HG03460 (cell line): ENCODE data around the gene PRKD1.
"Not testable (repeated sequence)": the region's sequence is repeated elsewhere in the genome, so short reads cannot be mapped to it uniquely, and the experiment has no call there.

Experiments
- ATAC-seq: cut with Tn5 transposase; IDR thresholded peaks from one replicate; pipeline ENCODE4 v1.9.1; 2021; ENCODE audit not compliant: unreplicated experiment

Gene PRKD1

GRCh38 chr14:29749327-29749726 lies 178.3 kb downstream of the PRKD1 start:
- ATAC-seq = no peak

GRCh38 chr14:29745863-29746262 lies 181.8 kb downstream of the PRKD1 start:
- ATAC-seq = no peak

- ATAC-seq = no peak
Observed at GRCh38 chr14:29743531-29743930, 184.1 kb downstream of the PRKD1 start.

DNA sequence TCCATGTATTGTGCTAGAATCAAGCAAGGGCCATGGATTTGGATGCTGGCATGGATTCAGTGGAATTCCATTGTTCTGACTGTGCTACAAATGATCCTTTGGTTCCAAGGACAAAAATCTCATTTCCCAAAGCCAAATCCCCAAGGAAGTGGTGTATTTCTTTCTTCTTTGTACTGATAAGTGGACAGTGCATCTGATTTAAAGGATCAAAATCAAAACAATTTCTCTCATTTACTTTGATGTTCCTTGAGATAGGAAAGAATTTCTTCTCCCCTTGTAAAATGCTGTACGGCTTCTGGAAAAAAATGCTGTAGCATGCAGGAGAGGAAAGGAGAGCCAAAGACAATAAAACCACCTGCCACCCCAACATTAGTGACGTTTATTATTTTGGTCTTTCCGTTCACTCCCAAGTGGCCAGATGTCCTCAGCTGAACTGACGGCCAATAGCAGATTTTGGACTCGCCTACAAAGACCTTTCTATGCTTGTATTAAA lies 185.7 kb downstream of the PRKD1 start:
- no peak for ATAC-seq

DNA sequence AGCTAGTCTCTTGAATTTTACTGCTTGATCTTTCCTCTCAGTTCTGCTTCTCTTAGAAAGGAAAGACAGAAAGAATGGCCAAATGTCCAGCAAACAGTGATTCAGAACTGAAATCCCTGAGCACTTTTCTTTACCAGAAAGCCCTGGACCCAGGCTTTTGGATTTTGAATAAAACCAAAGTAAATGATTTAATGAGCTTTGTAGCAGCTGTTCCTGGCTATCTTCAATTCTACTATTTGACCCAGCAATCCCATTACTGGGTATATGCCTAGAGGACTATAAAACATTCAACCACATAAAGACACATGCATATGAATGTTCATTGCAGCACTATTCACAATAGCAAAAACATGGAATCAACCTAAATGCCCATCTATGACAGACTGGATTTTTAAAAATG lies 187.2 kb downstream of the PRKD1 start:
- ATAC-seq = no peak

DNA sequence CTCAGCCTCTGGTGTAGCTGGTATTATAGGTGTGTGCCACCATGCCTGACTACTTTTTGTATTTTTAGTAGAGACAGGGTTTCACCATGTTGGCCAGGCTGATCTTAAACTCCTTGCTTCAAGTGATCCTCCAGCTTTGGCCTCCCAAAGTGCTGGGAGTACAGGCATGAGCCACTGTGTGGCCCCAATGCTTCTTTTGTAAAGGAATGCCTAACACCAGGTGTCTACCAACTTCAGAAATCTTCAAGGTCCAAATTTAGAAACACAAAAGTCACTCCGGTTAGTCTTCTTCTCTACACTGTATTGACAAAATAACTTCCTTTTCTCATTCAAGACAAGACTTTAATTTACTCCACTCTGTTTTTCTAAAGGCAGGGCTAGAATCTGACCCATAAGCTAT lies 188.7 kb downstream of the PRKD1 start:
- ATAC-seq = no peak

DNA sequence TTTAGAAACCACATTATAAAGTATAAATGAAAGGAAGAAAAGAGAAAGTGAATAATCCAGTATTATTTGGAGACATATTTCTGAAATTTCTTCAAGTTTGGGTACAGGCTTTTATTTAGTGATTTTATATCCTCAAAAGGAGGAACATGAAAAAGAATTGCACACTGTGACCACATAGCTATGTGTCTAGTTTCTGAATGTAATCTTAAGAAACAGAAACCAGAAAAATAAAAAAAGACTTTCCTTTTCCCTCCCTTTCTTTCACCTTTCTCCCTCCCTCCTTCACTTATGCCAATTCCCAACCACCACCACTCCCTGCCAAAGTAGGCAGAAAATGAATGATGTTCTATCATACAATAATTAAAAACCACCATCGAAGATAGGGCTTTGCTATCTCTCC lies 189.6 kb downstream of the PRKD1 start:
- ATAC-seq = no peak

- no peak for ATAC-seq
Observed at GRCh38 chr14:29735459-29735858, 192.2 kb downstream of the PRKD1 start.

- no peak for ATAC-seq
Observed at GRCh38 chr14:29734732-29735131, 192.9 kb downstream of the PRKD1 start.

DNA sequence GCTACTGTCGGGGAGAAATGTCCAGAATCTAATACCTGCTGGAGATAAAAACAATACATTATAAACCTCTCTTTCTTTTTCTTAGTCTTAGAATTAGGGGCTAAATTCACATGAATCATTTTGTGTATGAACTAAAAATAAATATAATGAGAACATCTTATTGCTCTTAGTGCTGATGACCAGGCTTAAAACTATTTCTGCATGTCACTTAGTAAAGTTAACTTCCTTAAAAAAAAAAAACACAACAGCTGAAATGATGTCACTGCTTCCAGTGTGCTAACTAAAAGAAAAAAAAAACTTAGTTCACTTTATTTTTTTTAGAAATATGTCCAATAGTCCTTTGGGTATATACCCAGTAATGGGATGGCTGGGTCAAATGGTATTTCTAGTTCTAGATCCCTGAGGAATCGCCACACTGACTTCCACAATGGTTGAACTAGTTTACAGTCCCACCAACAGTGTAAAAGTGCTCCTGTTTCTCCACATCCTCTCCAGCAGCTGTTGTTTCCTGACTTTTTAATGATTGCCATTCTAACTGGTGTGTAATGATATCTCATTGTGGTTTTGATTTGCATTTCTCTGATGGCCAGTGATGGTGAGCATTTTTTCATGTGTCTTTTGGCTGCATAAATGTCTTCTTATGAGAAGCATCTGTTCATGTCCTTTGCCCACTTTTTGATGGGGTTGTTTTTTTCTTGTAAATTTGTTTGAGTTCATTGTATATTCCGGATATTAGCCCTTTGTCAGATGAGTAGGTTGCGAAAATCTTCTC lies 200.9 kb downstream of the PRKD1 start:
- ATAC-seq = not testable (repeated sequence)

- no peak for ATAC-seq
Observed at GRCh38 chr14:29724991-29725390, 202.7 kb downstream of the PRKD1 start.

DNA sequence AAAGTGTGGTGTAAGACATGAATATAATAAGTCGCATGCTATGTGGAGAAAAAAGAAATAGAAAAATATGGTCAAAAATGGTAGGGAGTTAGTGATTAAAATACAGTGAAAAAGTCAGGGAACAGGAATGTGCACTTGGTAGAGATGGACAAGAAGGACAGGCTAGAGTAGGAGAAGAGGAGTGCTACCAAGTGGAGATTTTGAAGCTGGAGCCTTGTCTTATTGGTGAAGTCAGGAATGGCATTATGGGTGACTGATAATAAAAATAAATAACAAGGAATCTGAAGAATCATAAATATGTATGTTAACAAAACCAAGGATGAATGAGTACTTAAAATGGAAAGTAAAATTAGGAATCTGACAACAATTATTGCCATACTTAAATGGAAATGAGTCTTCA lies 204.8 kb downstream of the PRKD1 start:
- no peak for ATAC-seq

DNA sequence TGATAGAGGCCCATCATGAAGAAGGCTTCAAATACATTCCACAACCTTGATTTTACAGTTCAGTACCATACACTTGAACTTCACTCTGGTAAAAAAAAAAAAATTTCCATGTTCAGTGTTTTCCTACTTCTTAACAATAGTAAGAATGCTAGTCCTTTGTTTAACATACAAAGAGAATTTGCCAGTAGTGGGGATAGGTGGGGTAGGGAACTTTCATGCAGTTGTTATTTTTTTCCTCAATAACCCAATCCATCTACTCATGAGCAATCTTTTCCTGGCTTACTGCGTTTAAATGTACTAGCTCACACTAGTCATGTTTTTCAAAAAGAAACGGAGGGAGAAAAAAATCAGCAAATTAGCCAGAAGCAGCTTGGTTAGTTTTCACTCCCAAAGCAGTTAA lies 206.1 kb downstream of the PRKD1 start:
- no peak for ATAC-seq

DNA sequence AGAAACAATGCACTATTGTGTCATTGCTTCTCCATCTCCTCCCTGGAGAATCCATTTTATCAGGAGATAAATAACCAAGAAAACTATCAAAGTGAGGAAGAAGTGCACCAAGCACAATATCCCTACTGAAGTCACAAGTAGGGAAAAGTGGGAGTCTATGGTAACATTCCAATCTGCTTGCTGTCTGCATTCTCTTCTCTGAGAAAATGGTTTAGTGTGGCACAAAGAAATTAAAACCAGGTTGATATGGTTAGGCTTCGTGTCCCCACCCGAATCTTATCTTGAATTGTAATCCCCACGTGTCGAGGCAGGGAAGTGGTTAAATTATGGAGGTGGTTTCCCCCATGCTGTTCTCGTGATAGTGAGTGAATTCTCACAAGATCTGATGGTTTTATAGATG lies 209.7 kb downstream of the PRKD1 start:
- no peak for ATAC-seq

DNA sequence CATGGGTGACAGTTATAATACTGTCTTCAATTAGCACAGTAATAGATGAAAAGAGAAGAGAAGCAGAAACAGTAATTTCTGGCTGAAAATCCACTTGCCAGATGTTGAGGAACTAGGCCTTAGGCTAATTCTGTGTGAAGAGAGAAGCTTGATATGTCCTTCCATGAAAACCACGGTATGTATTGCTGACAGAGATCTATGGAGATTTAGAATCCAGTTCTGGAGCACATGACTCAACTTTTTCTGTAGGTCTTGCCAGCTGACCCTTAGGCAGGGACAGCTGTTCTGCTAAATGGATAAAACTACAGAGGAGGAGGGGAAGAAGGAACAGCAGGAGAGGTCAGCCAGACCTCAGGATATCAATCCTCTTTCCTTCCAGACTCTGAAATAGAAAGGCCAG lies 211.5 kb downstream of the PRKD1 start:
- ATAC-seq = no peak

DNA sequence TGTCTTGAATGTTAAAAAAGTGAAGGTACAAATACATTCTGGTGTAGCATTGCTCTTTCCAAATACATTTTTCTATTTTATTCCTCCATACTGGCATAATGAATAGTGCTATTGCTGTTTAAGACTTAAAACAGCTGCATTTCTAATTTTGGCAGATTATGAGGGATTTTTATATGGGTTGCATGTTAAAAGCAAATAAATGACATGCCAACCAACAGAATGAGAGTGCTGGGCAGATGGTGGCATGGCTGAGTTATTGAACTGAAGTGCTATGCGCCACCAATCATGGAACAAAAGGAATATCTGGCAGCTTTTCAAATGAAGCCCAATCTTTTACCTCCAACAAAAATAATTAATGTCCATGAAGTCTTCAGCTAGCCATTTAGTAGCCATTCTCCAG lies 215.0 kb downstream of the PRKD1 start:
- no peak for ATAC-seq

DNA sequence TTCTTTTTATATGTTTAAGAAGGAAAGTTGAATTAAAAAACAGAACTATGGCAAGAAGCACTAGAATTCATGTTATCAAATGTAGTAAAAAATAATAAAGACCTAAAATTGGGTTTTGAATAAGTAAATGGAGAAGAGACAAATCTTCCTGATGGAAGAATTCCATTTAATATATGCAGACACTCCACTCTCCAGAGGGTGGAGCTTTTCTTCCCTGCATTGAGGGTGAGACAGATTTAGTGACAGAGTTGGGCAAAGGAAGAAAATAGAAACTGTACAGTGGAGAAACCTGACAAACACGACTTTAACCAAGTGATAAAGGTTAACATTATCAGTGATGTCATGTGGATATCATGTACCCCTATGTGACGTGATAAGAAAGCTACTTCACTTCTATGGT lies 217.6 kb downstream of the PRKD1 start:
- no peak for ATAC-seq

DNA sequence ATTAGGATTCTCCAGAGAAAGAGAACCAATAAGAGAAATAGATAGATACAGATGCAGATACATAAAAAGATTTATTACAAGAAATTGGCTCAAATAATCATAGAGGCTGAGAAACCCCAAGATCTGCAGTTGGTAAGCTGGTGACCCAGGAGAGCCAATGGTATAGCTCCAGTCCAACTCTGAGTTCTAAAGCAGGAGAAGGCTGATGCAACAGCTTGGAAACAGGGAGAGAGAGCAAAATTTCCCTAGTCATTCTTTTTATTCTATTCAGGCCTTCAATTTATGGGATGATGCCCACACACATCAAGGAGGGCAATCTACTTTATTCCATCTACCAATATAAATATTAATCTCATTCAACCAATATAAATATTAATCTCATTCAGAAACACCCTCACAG lies 218.2 kb downstream of the PRKD1 start:
- no peak for ATAC-seq

DNA sequence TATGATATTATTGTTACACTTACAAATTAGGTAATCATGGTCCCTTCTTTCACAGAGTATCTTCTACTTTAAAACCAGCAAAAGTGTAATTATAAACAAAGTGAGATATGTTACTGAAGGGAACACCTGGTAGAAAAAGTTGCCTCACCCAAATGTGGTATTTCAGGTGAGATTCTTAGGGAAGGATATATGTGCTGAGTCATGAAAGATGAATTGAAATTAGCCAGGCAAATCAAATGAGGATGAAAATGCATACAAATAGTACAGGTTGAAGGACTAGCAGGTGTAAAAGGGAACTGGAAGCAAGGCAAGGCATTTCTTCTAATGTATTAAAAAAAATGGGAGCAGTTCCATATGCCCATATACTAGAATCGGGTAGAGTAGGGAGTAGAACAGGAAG lies 220.9 kb downstream of the PRKD1 start:
- ATAC-seq = no peak

DNA sequence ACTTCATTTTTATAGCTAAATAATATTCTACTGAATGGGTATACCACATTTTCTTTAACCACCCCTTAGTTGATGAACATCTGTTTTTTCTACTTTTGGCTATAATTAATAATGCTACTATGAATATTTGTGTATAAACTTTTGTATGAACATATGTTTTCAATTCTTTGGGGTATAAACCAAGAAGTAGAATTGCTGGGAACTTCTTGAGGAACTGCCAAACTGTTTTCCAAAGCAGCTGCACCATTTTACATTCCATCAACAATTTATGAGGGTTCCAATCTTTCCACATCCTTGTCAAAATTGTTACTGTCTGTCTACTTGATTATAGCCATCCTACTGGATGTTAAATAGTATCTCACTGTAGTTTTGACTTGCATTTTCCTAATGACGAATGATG lies 221.8 kb downstream of the PRKD1 start:
- ATAC-seq = no peak

DNA sequence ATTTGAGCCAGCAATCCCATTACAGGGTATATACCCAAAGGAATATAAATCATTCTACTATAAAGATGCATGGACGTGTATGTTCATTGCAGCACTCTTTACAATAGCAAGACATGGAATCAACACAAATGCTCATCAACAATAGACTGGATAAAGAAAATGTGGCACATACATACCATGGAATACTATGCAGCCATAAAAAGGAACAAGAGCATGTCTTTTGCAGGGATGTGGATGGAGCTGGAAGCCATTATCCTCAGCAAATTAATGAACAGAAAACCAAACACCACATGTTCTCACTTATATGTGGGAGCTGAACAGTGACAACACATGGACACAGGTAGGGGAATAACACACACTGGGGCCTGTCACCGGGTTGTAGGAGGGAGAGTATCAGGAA lies 238.1 kb downstream of the PRKD1 start:
- ATAC-seq = not testable (repeated sequence)

DNA sequence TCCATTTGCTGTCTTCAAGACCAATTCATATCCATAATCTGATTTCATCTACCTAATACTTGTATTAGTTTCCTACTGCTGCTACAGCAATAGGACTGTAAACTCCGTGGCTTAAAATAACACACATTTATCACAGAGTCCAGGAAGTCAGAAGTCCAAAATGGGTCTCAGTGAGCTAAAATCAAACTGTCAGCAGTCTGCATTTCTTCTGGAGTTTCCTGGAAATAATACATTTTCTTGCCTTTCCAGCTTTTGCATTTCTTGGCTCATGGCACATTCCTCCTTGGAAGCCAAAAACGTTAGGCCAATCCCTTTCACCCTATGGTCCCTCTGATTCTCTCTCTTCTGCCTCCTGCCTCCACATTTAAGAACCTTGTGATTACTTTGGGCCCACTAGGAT lies 239.8 kb downstream of the PRKD1 start:
- no peak for ATAC-seq

GRCh38 chr14:29687071-29687765 lies 240.4 kb downstream of the PRKD1 start:
- ATAC-seq = no peak
